WTC11 (cell line): ENCODE measurements around the gene CBR1. TPM values are rescaled to one million over a fixed set of nuclear protein-coding genes. Genes with fewer than 3 reads are reported as not detected.

ENCODE experiments used
- ATAC-seq: fragments of 200-7000 bp; cut with Tn5 transposase; 2 replicates; pipeline ENCODE4 v1.10.0; 2021; ENCODE audit warnings: mild to moderate bottlenecking, moderate library complexity
- CTCF ChIA-PET: fragments of 300-600 bp; sonication (Branson Sonifier 250); formaldehyde crosslinking; loops from one replicate; lab custom pipeline; 2021; ENCODE audit warnings: antibody characterized with exemption; lab: Charles Lee
- POLR2A ChIA-PET: fragments of 350-600 bp; sonication (Branson Sonifier 250); formaldehyde crosslinking; loops from one replicate; lab custom pipeline; 2021; ENCODE audit warnings: antibody characterized with exemption; lab: Charles Lee
- DNase-seq: peaks from one replicate; pipeline ENCODE4 v3.0.0; 2021; ENCODE audit warnings: low spot score
- H3K27ac Mint-ChIP-seq: 2 replicates; pipeline ENCODE4 v1.8.0; 2021; ENCODE audit warnings: mixed read lengths
- H3K27me3 Mint-ChIP-seq: 2 replicates; pipeline ENCODE4 v1.8.0; 2021; ENCODE audit warnings: low read depth, mild to moderate bottlenecking, moderate library complexity, mixed read lengths
- H3K36me3 Mint-ChIP-seq: 2 replicates; pipeline ENCODE4 v1.8.0; 2021; ENCODE audit warnings: mixed read lengths
- H3K4me1 Mint-ChIP-seq: 2 replicates; pipeline ENCODE4 v1.8.0; 2022; ENCODE audit warnings: mixed read lengths
- H3K4me3 Mint-ChIP-seq: 2 replicates; pipeline ENCODE4 v1.8.0; 2021; ENCODE audit warnings: mild to moderate bottlenecking, moderate library complexity, mixed read lengths
- H3K9me3 Mint-ChIP-seq: 2 replicates; pipeline ENCODE4 v1.8.0; 2021; ENCODE audit warnings: mixed read lengths
- CBFB ChIP-seq: sonication (generic); formaldehyde crosslinking; IDR thresholded peaks from 2 replicates; pipeline ENCODE4 v1.8.1; 2022; ENCODE audit warnings: mild to moderate bottlenecking, low read depth, missing genetic modification reagents
- E2F4 ChIP-seq: sonication (generic); formaldehyde crosslinking; IDR thresholded peaks from 2 replicates; pipeline ENCODE4 v1.8.1; 2022; ENCODE audit warnings: low read depth, mild to moderate bottlenecking, moderate library complexity, missing genetic modification reagents, borderline replicate concordance
- ERG ChIP-seq: fragments of 250-450 bp; sonication (Bioruptor Pico); IDR thresholded peaks from 2 replicates; pipeline ENCODE4 v1.8.0; 2021; ENCODE audit warnings: mild to moderate bottlenecking
- ESRRA ChIP-seq: sonication (generic); formaldehyde crosslinking; IDR thresholded peaks from 2 replicates; pipeline ENCODE4 v1.8.1; 2022; ENCODE audit warnings: mild to moderate bottlenecking, missing genetic modification reagents, borderline replicate concordance
- FOXP1 ChIP-seq: sonication (generic); formaldehyde crosslinking; IDR thresholded peaks from 2 replicates; pipeline ENCODE4 v1.8.0; 2022; ENCODE audit warnings: missing genetic modification reagents, mild to moderate bottlenecking, moderate library complexity, borderline replicate concordance
- FOXP4 ChIP-seq: sonication (generic); formaldehyde crosslinking; IDR thresholded peaks from 2 replicates; pipeline ENCODE4 v1.8.0; 2022; ENCODE audit warnings: mild to moderate bottlenecking, missing genetic modification reagents
- GRHL2 ChIP-seq: fragments of 250-450 bp; sonication (Bioruptor Pico); IDR thresholded peaks from 2 replicates; pipeline ENCODE4 v1.8.0; 2022; ENCODE audit warnings: mild to moderate bottlenecking, moderate library complexity; ENCODE audit not compliant: insufficient replicate concordance, severe bottlenecking
- MYBL2 ChIP-seq: sonication (generic); formaldehyde crosslinking; IDR thresholded peaks from 2 replicates; pipeline ENCODE4 v1.8.1; 2023; ENCODE audit warnings: mild to moderate bottlenecking, moderate library complexity, missing genetic modification reagents
- NFE2L1 ChIP-seq: sonication (generic); formaldehyde crosslinking; IDR thresholded peaks from 2 replicates; pipeline ENCODE4 v1.8.1; 2023; ENCODE audit warnings: missing genetic modification reagents
- NR2C2 ChIP-seq: sonication (generic); formaldehyde crosslinking; IDR thresholded peaks from 2 replicates; pipeline ENCODE4 v1.8.0; 2022; ENCODE audit warnings: mild to moderate bottlenecking, missing genetic modification reagents
- OVOL2 ChIP-seq: fragments of 250-450 bp; sonication (Bioruptor Pico); IDR thresholded peaks from 2 replicates; pipeline ENCODE4 v1.9.0; 2021; ENCODE audit warnings: mild to moderate bottlenecking, borderline replicate concordance
- SMAD4 ChIP-seq: sonication (generic); formaldehyde crosslinking; IDR thresholded peaks from 2 replicates; pipeline ENCODE4 v1.8.0; 2022; ENCODE audit warnings: mild to moderate bottlenecking, missing genetic modification reagents
- SP1 ChIP-seq: sonication (generic); formaldehyde crosslinking; conservative IDR thresholded peaks from 2 replicates; pipeline ENCODE4 v1.8.1; 2022; ENCODE audit warnings: missing genetic modification reagents
- STAT6 ChIP-seq: sonication (generic); formaldehyde crosslinking; conservative IDR thresholded peaks from 2 replicates; pipeline ENCODE4 v1.8.1; 2023; ENCODE audit warnings: mild to moderate bottlenecking, low read depth, missing genetic modification reagents, moderate library complexity
- TP53 ChIP-seq: sonication (generic); formaldehyde crosslinking; IDR thresholded peaks from 2 replicates; pipeline ENCODE4 v1.8.1; 2023; ENCODE audit warnings: mild to moderate bottlenecking, missing genetic modification reagents
- USF1 ChIP-seq: sonication (generic); formaldehyde crosslinking; IDR thresholded peaks from 2 replicates; pipeline ENCODE4 v1.8.0; 2022; ENCODE audit warnings: mild to moderate bottlenecking, missing genetic modification reagents
- ZNF219 ChIP-seq: sonication (generic); formaldehyde crosslinking; IDR thresholded peaks from 2 replicates; pipeline ENCODE4 v1.8.0; 2023; ENCODE audit warnings: missing genetic modification reagents, mild to moderate bottlenecking, borderline replicate concordance
- ZNF317 ChIP-seq: sonication (generic); formaldehyde crosslinking; IDR thresholded peaks from 2 replicates; pipeline ENCODE4 v1.8.1; 2023; ENCODE audit warnings: low read depth, mild to moderate bottlenecking, moderate library complexity, missing genetic modification reagents, borderline replicate concordance
- ZNF512 ChIP-seq: sonication (generic); formaldehyde crosslinking; IDR thresholded peaks from 2 replicates; pipeline ENCODE4 v1.8.1; 2022; ENCODE audit warnings: missing genetic modification reagents, borderline replicate concordance
- ZNF532 ChIP-seq: fragments of 250-450 bp; sonication (Bioruptor Pico); IDR thresholded peaks from 2 replicates; pipeline ENCODE4 v1.9.0; 2021; ENCODE audit warnings: mild to moderate bottlenecking, borderline replicate concordance
- total RNA-seq: library from RNA; stranded (reverse); gene quantifications from 3 replicates; pipeline ENCODE4 v1.2.3, GENCODE V29; 2021

The CBR1 gene
- total RNA-seq, 1 experiment from 2014 or later = 167 TPM

- TF ChIP-seq ZNF532 (CRISPR knock-in tag) (no peak), ERG (CRISPR knock-in tag) (no peak), FOXP1 (CRISPR knock-in tag) (no peak), TP53 (CRISPR knock-in tag) (no peak), ZNF219 (no peak), MYBL2 (no peak), ZNF512 (no peak), NFE2L1 (CRISPR knock-in tag) (no peak)
Measured at GRCh38 chr21:36044056-36044455, 25.8 kb upstream of the CBR1 start (continued).

- Mint-ChIP-seq H3K4me3 (no peak overlapping the region), H3K27ac (no peak overlapping the region), H3K4me1 (0 out of 2 replicates have a peak, but pooled peaks cover 3% of the 10 kb centered on the region), H3K27me3 (no peaks in the 10 kb centered on the region), H3K9me3 (no peaks in the 10 kb centered on the region), H3K36me3 (peaks cover 85% of the 10 kb centered on the region)
- TF ChIP-seq USF1 (CRISPR knock-in tag) (no peak), CBFB (no peak), NR2C2 (no peak), SP1 (no peak)
- no peak for ATAC-seq
- DNase-seq = no peak
- ChIA-PET POLR2A (interaction anchor here (0.5 kb wide), 1 partner anchor 215 kb away, joined by 8 read pairs; no protein-coding TSS in a partner anchor), CTCF (no interaction called here)
Measured at GRCh38 chr21:36045993-36046392, 23.8 kb upstream of the CBR1 start.

- DNase-seq = no peak
- ChIA-PET CTCF (interaction anchor here (0.6 to 1.4 kb wide), 3 partner anchors 58 to 175 kb away, joined by 4 to 5 read pairs (median 5); no protein-coding TSS in a partner anchor), POLR2A (no interaction called here)
- peaks cover 82% of the 10 kb centered on the region for H3K36me3 Mint-ChIP-seq
- no peaks in the 10 kb centered on the region for H3K9me3 Mint-ChIP-seq
- no peak overlapping the region for H3K4me3 Mint-ChIP-seq
- no peak for ATAC-seq
- H3K27me3 Mint-ChIP-seq = no peaks in the 10 kb centered on the region
- H3K27ac Mint-ChIP-seq = peak overlapping the region; percentile 88
- 0 out of 2 replicates have a peak, but pooled peaks cover 3% of the 10 kb centered on the region for H3K4me1 Mint-ChIP-seq
- no peak for TF ChIP-seq FOXP1 (CRISPR knock-in tag)
- TF ChIP-seq ESRRA (CRISPR knock-in tag) = no peak
- no peak for TF ChIP-seq FOXP4
- no peak for TF ChIP-seq STAT6 (CRISPR knock-in tag)
- no peak for TF ChIP-seq GRHL2 (CRISPR knock-in tag)
- TF ChIP-seq OVOL2 (CRISPR knock-in tag) = no peak
- TF ChIP-seq E2F4 (CRISPR knock-in tag) = no peak
- TF ChIP-seq TP53 (CRISPR knock-in tag) = no peak
- TF ChIP-seq SMAD4 (CRISPR knock-in tag) = no peak
- TF ChIP-seq ZNF317 (CRISPR knock-in tag) = no peak
Measured at GRCh38 chr21:36047139-36047538, 22.7 kb upstream of the CBR1 start.
